OCI-LY3 (cell line): ENCODE measurements around the gene TRIM15.

Source experiments
- EZH2phosphoT487 ChIP-seq: fragments of 200-600 bp; shearing (Covaris generic); IDR thresholded peaks from 2 replicates; pipeline ENCODE4 v1.6.1; 2018; ENCODE audit warnings: antibody characterized with exemption, mixed run types, low read depth
- TF ChIP-seq, protein P1 (sequence below): fragments of 200-600, 300-600 bp; sonication (generic); IDR thresholded peaks from 2 replicates; pipeline ENCODE4 v1.5.1; 2014; ENCODE audit warnings: antibody characterized with exemption, low read length, low read depth

- TF ChIP-seq, protein P1, sequence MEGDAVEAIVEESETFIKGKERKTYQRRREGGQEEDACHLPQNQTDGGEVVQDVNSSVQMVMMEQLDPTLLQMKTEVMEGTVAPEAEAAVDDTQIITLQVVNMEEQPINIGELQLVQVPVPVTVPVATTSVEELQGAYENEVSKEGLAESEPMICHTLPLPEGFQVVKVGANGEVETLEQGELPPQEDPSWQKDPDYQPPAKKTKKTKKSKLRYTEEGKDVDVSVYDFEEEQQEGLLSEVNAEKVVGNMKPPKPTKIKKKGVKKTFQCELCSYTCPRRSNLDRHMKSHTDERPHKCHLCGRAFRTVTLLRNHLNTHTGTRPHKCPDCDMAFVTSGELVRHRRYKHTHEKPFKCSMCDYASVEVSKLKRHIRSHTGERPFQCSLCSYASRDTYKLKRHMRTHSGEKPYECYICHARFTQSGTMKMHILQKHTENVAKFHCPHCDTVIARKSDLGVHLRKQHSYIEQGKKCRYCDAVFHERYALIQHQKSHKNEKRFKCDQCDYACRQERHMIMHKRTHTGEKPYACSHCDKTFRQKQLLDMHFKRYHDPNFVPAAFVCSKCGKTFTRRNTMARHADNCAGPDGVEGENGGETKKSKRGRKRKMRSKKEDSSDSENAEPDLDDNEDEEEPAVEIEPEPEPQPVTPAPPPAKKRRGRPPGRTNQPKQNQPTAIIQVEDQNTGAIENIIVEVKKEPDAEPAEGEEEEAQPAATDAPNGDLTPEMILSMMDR, result no peak
- TF ChIP-seq EZH2phosphoT487, result no peak
These were observed 46.6 kb upstream of the TRIM15 start for GRCh38 chr6:30116724-30117123.
